Fibroblast of lung (primary cell): ENCODE data around the gene SNAP29.

Experiments
- CTCF ChIP-seq, 2 donors: IDR thresholded peaks in 1 of 2; conservative IDR thresholded peaks in 1 of 2; 1 replicate in 1 of 2; 2 replicates in 1 of 2; pipeline ENCODE4 v1.5.1; 2011 to 2012; ENCODE audit warnings: low read length in 2 of 2, control low read depth in 1 of 2, inconsistent platforms in 1 of 2, low read depth in 1 of 2, mild to moderate bottlenecking in 1 of 2
- EZH2 ChIP-seq: IDR thresholded peaks from 2 replicates; pipeline ENCODE4 v1.5.1; 2012; ENCODE audit warnings: low read length, control low read depth, mild to moderate bottlenecking; ENCODE audit errors: missing control alignments

DNA sequence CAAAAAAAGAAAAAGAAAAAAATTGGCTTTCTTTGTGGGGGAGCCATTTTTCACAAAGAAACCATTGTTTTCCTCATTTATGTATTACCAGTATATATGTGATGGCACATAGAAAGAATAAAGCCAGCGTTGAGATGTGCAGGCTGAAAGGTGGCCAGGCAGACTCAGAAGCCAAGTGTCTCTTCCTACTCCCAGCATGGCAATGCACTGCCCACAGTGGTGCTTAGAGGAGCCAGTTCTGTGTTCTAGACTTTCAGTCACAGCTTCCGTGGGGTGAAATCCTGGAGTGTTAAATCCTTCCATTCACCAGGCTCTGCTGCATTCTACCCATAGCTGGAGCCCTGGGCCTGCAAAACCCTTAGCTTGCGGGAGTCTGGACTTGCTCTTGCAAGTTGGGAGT, 18.9 kb downstream of the SNAP29 start:
- no peak for TF ChIP-seq EZH2
- no peak for TF ChIP-seq CTCF (conservative IDR thresholded peaks at IDR 0.05 in 1 of 2, IDR thresholded peaks at IDR 0.05 in 1 of 2; ENCODE audit: low read depth in 1 of 2, low read length in 2 of 2)
